ENCODE measurements around the gene GDF15.

GRCh38 chr19:18390065-18390907 is 4.3 kb downstream of the GDF15 start:
- no peak for TF ChIP-seq POLR2A (IDR thresholded peaks at IDR 0.05)
- no peak for TF ChIP-seq CTCF (IDR thresholded peaks at IDR 0.05)

All from adrenal gland (tissue), 5 donors.